TTC549 (cell line): ENCODE data around the gene DDX51.

Source experiments
- FAIRE-seq: peaks from 2 replicates; lab custom pipeline; 2012; peaks lifted over from hg19 to GRCh38; lab: Jason Lieb, UNC

Gene DDX51

DNA sequence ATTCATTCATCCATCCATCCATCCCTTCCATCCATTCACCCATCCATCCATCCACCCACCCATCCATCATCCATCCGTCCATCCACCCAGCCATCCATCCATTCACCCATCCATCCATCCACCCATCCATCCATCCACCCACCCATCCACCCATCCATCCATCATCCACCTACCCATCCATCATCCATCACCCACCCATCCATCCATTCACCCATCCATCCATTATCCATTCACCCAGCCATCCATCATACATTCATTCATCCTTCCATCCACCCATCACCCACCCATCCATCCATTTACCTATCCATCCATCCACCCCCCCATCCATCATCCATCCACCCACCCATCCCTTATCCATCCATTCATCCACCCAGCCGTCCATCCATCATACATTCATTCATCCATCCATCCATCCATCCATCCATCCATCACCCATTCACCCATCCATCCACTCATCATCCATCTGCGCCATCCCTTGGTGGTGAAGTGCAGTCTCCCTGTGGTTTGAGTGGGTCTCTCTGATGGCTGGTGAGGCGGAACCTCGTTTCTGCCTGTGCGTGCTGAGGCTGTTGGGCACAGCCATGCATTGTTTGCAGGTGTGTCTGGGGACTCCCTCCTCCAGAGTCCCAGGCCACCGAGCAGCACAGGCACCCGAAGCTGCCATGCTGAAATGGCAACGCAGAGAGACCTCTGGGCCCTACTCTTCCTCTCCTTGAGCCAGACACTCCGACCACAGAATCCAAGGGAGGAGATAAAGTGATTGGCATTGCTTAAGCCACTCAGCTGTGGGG lies 22.9 kb upstream of the DDX51 start:
- FAIRE-seq = no peak

DNA sequence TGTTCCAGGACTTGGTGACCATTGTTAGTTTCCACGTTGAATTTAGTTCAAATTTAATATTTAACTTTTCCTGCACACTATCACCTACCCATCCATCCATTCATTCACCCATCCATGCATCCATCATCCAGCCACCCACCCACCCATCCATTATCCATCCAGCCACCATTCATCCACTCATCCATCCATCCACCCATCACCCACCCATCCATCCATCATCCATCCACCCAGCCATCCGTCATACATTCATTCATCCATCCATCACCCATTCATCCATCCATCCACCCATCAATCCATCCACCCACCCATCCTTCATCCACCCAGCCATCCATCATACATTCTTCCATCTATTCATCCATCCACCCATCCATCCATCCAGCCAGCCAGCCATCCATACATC lies 22.0 kb upstream of the DDX51 start:
- FAIRE-seq = no peak

DNA sequence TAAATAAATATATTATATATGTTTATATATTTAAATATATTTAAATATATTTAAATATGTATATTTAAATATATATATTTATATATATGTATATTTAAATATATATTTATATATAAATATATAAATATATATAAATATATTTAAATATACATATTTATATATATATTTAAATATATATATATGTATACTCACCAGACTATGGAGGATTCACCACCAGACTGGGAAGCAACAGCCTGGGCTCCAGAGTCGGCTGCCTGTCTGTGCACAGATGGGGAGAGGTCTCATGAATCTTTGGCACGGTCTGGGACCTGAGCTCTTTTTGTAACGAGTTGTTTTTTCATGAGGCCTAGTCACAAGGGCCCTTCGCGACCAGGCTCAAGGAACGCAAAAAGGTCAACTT lies 21.5 kb upstream of the DDX51 start:
- no peak for FAIRE-seq

DNA sequence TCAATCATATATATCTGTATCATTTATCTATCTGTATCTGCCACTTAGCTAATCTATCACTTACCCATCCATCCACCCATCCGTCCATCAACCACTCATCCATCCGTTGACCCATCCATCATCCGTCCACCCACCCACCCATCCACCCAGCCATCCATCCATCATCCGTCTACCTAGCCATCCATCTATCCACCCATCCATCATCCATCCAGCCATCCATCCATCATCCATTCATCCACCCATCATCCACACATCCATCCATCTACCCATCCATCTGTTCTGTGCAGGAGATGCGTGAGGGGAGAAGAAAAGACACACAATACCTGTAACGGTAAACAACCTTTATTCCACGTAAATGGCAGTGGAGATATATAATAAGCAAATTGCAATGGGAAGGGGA lies 20.3 kb upstream of the DDX51 start:
- FAIRE-seq = no peak

DNA sequence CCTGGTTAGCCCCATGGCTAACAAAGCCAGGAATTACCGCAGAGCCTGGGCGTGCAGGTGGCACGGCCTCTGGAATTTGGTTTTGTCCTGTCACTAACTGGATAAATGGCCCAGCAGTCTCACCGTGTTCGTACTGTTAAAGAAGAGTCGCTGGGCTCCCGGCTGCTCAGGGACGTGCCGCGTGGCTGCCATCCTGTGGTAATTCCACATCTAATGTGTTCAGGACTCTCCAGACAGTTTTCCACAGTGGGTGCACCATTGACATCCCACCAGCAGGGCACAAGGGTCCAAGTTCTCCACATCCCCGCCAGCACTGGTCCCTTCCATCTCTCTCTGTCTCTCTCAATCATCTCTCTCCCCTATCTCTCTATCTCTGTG lies 19.8 kb upstream of the DDX51 start:
- no peak for FAIRE-seq

DNA sequence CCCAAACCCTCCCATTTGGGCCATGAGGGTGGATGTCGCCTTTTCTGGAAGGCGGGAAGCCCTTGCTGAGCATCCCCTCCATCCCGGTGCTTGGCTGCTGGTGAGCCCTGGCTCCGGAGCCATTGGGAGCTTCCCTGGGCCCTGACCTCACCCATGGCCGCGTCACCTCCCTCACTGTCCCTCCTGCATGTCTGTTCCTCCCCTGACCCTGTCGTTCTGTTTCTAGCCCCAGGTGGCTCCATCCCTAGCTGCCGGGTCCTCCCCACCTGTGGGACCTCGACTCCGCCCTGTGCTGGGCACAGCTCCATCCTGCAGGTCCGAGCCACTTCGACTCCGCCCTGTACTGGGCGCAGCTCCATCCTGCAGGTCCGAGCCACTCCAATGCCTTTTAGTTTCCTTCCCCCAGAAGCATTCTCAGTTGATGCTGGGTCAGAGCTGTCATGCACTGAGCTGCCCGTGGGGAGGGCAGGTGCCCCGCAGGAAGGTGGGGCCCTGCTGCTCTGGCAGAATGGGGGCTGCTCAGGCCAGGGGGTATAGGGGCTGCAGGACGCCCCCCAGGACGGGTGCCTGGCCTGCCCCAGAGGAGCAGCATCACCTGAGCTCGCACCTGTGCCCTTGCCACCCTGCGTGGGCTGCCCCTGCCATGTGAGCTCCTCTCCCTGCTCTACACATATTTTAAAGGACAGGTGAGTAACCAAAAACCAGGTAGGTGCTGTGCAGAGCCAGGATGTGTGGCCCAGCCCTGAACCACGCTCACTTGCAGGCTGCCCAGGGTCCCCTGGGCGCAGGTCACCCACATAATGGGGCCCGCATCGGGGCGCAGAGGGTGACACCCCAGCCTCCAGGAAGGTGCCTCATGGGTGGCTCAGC lies 19.2 kb upstream of the DDX51 start:
- FAIRE-seq = no peak

DNA sequence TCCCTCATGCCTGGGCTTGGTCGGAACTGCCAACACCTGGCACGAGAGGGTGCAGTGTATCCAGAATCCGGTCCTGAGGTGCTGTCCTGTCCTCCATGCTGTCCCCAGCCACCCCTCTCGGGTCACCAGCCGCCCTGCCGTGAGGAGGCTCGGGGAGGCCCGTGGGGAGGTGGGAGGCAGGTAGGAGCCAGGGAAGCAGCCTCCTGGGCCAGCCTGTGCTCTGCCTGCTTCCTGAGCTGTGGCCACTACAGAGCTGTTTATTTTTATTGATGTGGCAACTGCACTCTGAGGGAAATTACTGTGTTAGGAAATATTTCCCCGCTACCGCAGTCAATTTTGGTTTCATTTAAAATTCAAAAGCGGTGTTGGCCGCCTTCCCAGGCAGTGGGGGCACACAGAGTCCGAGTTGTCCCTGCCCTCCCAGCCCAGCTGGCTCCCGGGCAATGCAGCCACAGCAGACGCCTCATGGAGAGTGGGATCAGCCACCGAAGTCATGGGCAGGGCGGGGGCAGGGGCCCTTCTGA lies 18.5 kb upstream of the DDX51 start:
- FAIRE-seq = no peak

DNA sequence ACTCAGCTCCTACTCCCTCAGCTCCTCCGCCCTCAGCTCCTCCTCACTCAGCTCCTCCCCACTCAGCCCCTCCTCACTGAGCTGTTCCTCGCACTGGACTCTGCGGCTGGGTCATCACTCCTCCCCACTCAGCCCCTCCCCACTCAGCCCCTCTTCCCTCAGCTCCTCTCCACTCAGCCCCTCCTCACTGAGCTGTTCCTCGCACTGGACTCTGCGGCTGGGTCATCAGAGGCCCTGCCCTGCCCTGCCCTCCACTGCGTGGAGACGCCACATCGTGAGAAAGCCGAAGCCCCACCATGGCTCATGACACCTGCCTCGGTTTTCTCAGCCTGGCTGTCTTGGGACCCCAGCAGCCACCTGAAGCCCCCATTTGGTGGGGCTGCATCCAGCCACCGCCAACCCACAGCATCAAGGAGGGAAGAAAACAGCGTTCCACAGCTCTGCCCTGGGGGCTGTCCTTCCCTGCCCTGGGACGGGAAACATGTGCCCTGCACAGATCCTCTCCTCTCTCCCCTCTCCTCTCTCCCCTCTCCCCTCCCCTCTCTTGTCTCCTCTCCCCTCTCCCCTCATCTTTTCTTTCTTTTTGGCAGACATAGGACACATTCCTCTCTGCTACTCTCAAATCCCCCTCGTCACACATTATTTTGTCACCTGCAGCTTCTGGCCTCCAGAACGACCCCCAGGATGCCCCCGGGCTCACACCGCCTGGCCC lies 17.8 kb upstream of the DDX51 start:
- no peak for FAIRE-seq

DNA sequence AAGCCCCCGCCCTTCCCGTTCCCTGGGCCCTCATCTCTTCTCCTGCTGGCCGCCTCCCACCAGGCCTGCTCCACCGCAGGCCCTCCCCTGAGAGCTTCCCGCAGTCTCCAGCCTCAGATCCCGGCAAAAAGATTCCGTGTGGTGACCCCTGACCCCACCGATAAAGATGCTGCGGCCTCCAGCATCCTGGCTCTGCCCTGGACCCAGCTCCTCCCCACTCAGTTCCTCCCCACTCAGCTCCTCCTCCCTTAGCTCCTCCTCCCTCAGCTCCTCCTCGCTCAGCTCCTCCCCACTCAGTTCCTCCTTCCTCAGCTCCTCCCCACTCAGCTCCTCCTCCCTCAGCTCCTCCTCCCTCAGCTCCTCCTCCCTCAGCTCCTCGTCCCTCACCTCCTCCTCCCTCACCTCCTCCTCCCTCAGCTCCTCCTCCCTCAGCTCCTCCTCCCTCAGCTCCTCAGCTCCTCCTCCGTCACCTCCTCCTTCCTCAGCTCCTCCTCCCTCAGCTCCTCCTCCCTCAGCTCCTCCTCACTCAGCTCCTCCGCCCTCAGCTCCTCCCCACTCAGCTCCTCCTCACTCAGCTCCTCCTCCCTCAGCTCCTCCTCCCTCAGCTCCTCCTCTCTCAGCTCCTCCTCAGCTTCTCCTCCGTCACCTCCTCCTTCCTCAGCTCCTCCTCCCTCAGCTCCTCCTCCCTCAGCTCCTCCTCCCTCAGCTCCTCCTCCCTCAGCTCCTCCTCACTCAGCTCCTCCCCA lies 17.1 kb upstream of the DDX51 start:
- FAIRE-seq = no peak

DNA sequence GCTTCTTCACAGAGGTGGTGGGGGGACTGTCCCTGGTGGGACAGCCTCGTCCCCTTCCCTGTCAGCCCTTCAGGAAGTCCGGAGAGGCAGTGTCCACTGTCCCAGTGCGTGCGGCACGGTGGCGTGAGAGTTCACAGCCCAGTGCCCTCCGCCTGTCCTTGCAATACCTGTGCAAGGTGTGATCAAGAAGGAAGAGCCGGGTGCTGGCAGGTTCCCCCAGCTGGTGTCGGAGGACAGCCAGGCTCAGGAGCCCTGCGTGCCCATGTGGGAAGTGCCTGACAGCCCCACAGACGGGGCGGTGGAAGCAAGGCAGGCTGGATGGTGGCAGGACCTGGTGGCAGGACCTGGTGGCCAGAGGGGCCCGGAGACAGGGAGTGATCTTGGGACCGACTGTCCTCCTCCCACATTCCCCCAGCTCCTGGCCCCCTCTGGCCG lies 16.5 kb upstream of the DDX51 start:
- no peak for FAIRE-seq

DNA sequence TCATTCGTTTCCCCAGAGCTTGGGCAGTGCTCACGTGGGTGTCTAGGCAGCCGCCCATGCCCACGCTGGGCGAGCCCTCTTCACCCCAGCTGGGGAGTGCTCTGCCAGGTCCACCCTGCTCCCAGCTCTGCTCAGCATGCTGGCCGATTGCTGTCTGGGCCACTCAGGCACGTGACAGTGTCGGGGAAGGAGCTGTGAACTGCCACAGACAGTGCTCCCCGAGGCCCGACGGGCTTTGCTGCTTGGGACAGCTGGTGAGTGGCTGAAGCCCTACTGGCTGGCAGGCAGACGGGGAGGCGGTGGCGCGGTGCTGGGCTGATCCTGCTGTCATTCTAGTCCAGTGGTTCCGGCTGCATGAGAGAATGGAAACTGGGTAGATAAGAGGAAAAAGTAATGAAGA lies 15.9 kb upstream of the DDX51 start:
- no peak for FAIRE-seq

DNA sequence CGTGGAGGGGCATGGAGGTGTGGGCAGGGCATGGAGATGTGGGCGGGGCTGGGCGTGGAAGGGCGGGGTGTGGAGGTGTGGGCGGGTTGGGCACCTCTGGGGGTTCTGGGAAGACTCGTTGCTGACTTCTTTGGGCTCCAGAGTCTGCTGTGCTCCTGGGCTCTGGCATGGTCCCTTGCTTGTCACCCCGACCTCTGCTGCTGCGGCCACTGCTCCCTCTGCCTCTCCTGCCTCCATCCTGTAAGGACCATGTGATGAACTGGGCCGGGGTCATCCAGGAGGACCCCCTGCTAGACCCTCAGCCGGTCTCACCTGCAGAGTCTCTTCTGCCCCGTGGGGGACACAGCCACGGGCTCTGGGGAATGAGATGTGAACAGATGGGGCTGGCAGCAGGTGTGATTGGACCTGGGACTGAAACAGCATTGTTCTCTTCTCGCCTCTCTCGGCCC lies 15.5 kb upstream of the DDX51 start:
- no peak for FAIRE-seq

DNA sequence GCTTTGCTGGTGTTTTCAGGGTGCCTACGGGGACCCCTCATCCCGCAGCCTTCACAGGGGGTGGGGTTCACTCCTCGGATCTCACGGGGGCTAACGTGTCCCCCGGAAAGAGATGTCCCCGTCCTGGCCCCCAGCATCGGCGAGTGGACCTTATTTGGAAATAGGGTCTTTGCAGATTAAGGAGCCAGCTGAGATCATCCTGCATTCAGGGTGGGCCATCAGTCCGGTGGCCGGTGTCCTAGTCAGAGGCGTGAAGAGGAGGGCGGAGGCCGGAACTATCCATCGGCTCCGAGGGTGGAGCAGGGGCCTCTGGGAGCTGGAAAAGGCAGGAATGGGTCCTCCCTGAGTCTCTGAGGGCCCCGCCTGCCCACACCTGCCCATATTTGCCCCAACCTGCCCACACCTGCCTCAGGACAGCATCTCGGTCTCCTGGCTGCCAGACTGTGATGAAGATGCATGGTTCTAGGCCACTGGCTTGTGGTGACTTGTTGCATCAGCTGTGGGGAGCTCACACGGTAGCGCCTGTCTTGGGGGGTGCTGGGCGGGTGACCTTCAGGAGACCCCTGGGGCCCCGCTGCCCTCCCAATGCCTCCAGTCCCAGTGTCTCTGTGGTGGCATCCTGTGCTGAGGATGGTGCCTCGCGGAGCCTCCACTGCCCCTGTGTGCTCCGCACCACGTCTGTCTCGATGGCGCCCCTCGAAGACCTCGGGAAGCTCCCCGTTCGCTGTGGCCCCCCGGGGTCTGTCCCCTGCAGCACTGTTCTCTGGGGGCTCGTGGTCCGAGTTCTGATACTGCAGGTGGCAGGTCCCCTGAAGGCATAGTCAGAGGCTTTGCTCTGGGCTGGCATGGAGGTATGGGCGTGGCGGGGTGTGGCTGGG lies 14.8 kb upstream of the DDX51 start:
- no peak for FAIRE-seq

DNA sequence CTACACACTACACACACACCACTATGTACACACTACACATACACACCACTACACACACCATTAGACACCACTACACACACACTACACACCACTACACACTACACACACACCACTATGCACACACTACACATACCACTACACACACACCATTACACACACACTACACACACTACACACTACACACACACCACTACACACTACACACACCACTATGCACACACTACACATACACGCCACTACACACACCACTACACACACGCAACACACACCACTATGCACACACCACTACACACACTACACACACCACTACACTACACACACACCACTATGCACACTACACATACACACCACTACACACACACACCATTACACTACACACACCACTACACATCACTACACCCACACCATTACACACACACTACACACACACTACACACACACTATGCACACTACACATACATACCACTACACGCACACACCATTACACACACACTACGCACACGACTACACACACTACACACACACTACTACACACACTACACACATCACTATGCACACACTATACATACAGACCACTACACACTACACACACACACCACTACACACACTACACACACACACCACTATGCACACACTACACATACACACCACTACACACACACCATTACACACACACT lies 13.8 kb upstream of the DDX51 start:
- no peak for FAIRE-seq

DNA sequence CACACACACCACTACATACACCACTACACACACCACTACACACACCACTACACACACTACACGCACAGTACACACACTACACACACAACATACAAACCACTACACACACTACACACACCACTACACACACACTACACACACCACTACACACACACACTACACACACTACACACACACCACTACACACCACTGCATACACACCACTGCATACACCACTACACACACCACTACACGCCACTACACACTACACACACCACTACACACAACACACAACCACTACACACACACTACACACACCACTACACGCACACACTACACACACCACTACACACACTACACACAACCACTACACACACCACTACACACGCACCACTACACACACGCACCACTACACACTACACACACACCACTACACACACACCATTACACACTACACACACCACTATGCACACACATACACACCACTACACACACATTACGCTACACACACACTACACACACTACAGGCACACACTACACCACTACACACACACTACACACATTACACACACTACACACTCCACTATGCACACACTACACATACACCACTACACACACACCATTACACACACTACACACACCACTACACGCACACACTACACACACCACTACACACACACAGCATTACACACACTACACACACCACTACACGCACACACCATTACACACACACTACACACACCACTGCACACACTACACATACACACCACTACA lies 12.6 kb upstream of the DDX51 start:
- no peak for FAIRE-seq

DNA sequence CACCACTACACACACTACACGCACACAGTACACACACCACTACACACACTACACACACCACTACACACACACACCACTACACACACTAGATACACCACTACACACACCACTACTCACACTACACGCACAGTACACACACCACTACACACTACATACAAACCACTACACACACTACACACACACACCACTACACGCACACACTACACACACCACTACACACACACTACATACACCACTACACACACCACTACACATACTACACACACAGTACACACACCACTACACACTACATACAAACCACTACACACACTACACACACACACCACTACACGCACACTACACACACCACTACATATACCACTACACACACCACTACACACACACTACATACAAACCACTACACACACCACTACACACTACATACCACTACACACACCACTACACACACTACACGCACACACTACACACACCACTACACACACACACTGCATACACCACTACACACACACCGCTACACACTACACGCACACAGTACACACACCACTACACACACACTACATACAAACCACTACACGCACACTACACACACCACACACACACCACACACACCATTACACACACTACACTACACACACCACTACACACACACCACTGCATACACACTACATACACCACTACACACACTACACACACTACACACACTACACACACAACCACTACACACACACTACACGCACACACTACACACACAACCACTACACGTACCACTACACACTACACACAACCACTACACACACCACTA lies 11.9 kb upstream of the DDX51 start:
- FAIRE-seq = no peak

DNA sequence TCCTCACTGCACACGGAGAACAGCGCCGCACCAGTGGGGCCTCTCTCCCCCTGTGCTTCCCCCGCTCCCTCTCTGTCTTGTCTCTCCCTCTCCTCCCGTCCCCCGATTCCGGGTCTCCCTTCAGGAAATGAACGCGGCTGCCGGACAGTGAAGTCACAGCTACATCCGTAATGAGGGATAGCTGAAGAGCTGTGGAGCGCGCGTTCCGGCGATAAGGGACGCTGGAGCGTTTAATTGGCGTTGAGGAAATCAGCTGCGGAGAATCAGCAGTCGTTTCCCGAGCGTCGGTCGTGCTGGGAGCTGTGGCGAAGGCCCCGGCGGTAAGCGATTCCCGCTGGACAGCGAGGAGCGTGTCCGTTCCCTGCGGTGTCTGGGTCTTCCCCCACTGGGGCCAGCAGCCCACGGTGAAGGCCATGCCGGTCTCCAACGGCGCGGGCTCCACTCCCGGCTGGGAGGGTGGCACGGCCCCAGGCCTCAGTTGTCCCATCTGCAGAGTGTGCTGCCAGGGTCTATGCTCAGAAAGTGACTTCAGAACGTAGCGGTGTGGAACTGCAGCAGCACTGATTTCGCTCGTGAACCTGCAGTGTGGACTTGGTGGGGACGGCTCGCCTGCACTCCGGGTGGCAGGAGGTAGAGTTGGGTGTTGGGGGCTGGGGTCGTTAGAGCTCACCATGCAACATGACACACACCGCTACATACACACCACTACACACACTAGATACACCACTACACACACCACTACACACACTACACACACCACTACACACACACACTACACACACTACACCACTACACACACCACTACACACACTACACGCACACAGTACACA lies 11.0 kb upstream of the DDX51 start:
- no peak for FAIRE-seq

DNA sequence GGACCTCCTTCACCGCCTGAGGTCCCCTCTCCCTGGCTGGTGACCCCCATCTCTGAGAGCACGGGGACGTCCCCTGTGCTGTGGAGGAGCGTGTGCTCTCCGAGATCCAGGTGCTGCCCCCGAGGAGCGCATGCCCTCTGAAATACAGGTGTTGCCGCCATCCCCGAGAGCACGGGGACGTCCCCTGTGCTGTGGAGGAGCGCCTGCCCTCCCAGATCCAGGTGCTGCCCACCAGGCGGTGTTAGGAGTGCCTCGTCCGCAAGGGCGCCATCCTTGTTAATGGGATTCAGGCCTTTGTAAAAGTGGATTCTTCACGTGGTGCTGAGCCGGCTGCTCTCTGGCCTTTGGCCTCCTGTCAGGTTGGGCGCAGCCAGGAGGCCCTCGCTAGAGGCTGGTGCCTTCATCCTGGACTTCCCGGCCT lies 10.2 kb upstream of the DDX51 start:
- no peak for FAIRE-seq
